HS-27A (cell line): ENCODE data around the gene RNF186.
A peak's percentile ranks its signal among the peaks of the same experiment; 100 is the strongest.
"Not testable (repeated sequence)": the region's sequence is repeated elsewhere in the genome, so short reads cannot be mapped to it uniquely, and the experiment has no call there.

Source experiments
- DNase-seq: peaks from one replicate; pipeline ENCODE4 v3.0.0-alpha.2; 2012; ENCODE audit warnings: low read depth, missing footprints

RNF186 gene

GRCh38 chr1:19793360-19794046 is 21.6 kb downstream of the RNF186 start:
- no peak for DNase-seq

- peak; percentile 30 for DNase-seq
These were observed 22.7 kb downstream of the RNF186 start for GRCh38 chr1:19792237-19793002.

- not testable (repeated sequence) for DNase-seq
These were observed 24.8 kb downstream of the RNF186 start for GRCh38 chr1:19790061-19790975.

- no peak for DNase-seq
These were observed 28.1 kb downstream of the RNF186 start for GRCh38 chr1:19786988-19787423.

- DNase-seq: no peak
These were observed 29.4 kb downstream of the RNF186 start for GRCh38 chr1:19785660-19786059.

GRCh38 chr1:19780267-19780877 is 34.7 kb downstream of the RNF186 start:
- DNase-seq: no peak

GRCh38 chr1:19776933-19777332 is 38.1 kb downstream of the RNF186 start:
- DNase-seq: no peak

- no peak for DNase-seq
These were observed 38.8 kb downstream of the RNF186 start for GRCh38 chr1:19776287-19776686.

GRCh38 chr1:19775831-19776230 is 39.3 kb downstream of the RNF186 start:
- no peak for DNase-seq

GRCh38 chr1:19775317-19775716 is 39.8 kb downstream of the RNF186 start:
- DNase-seq: no peak

- no peak for DNase-seq
These were observed 40.8 kb downstream of the RNF186 start for GRCh38 chr1:19774180-19774785.

GRCh38 chr1:19773485-19773884 is 41.6 kb downstream of the RNF186 start:
- no peak for DNase-seq

GRCh38 chr1:19772053-19772452 is 43.0 kb downstream of the RNF186 start:
- no peak for DNase-seq

- no peak for DNase-seq
These were observed 43.7 kb downstream of the RNF186 start for GRCh38 chr1:19771350-19771749.

- no peak for DNase-seq
These were observed 44.5 kb downstream of the RNF186 start for GRCh38 chr1:19770436-19771190.

GRCh38 chr1:19769211-19769932 is 45.7 kb downstream of the RNF186 start:
- no peak for DNase-seq

- DNase-seq: no peak
These were observed 46.5 kb downstream of the RNF186 start for GRCh38 chr1:19768353-19769210.

GRCh38 chr1:19765623-19766022 is 49.5 kb downstream of the RNF186 start:
- DNase-seq: peak; percentile 92

GRCh38 chr1:19764848-19765247 is 50.2 kb downstream of the RNF186 start:
- no peak for DNase-seq
